Osteoblast (primary cell): ENCODE measurements around the gene SPG7. TPM values are rescaled to one million over a fixed set of nuclear protein-coding genes. Genes with fewer than 3 reads are reported as not detected.
A peak's percentile ranks its signal among the peaks of the same experiment; 100 is the strongest.

Source experiments
- DNase-seq: peaks from one replicate; pipeline ENCODE4 v3.0.0; 2011; ENCODE audit warnings: low spot score, mixed read lengths; ENCODE audit not compliant: insufficient read length; ENCODE audit errors: missing footprints
- H2AFZ ChIP-seq: 2 replicates; pipeline ENCODE4 v1.6.0; 2011; ENCODE audit warnings: mild to moderate bottlenecking, low read length
- H3K27ac ChIP-seq: 2 replicates; pipeline ENCODE4 v1.5.1; 2011; ENCODE audit warnings: mild to moderate bottlenecking, low read depth, low read length, moderate library complexity
- H3K27me3 ChIP-seq: 2 replicates; pipeline ENCODE4 v1.6.0; 2012; ENCODE audit warnings: mild to moderate bottlenecking, control low read depth, inconsistent platforms, low read length, moderate library complexity; ENCODE audit not compliant: insufficient read depth
- H3K36me3 ChIP-seq: 2 replicates; pipeline ENCODE4 v1.5.1; 2011; ENCODE audit warnings: mild to moderate bottlenecking, low read length, control low read depth, moderate library complexity; ENCODE audit not compliant: insufficient read depth
- H3K4me1 ChIP-seq: 2 replicates; pipeline ENCODE4 v1.5.1; 2011; ENCODE audit warnings: mild to moderate bottlenecking, low read length, control low read depth, moderate library complexity; ENCODE audit not compliant: insufficient read depth
- H3K4me2 ChIP-seq: 2 replicates; pipeline ENCODE4 v1.6.0; 2011; ENCODE audit warnings: mild to moderate bottlenecking, low read length; ENCODE audit not compliant: insufficient read depth
- H3K4me3 ChIP-seq: fragments of 200-600 bp; sonication (generic); 3 replicates; pipeline ENCODE4 v1.5.1; 2012; ENCODE audit warnings: mild to moderate bottlenecking, low read length, inconsistent platforms; ENCODE audit not compliant: insufficient read depth
- H3K79me2 ChIP-seq: 2 replicates; pipeline ENCODE4 v1.6.0; 2012; ENCODE audit warnings: mild to moderate bottlenecking, low read length, control low read depth, inconsistent platforms; ENCODE audit not compliant: insufficient read depth
- H3K9me3 ChIP-seq: 2 replicates; pipeline ENCODE4 v1.5.1; 2011; ENCODE audit warnings: low read depth, low read length, control low read depth
- H4K20me1 ChIP-seq: 2 replicates; pipeline ENCODE4 v1.6.0; 2012; ENCODE audit warnings: mild to moderate bottlenecking, low read length, control low read depth; ENCODE audit not compliant: insufficient read depth
- total RNA-seq: library from RNA; depleted of rRNA; stranded (reverse); fragments of >200 nt; gene quantifications from 2 replicates; pipeline ENCODE4 v1.2.3, GENCODE V29; 2012
- TF ChIP-seq, protein P1 (sequence below): IDR thresholded peaks from 2 replicates; pipeline ENCODE4 v1.5.1; 2011; ENCODE audit warnings: mild to moderate bottlenecking, low read depth, low read length, moderate library complexity; ENCODE audit errors: extremely low read depth

Gene SPG7
- total RNA-seq, 1 donor = 85.8 TPM

DNA sequence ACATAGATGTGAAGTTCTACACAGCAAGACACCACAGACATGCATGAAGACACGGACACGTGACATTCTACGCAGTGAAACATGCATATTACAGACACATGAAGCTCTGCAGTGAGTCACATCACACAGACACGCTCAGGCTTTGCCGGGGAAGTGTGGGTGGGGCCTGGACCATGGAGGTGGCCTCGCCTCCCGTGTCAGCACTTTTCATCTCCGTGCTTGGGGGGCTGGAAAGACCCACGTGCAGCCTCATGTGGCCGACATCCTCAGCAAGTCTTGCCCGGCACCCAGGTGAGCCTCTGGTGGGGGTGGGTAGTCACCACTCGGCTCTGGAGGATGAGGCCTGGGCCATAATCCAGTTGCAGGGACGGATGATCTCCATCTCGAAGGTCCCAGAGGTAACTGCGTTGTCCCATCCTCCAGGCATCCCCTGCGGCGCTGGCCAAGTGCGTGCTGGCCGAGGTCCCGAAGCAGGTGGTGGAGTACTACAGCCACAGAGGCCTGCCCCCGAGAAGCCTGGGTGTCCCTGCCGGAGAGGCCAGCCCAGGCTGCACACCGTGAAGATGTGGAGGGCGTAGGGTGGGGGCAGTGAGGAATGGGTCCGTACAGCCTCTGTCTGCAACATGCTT, 88.0 kb downstream of the SPG7 start:
- DNase-seq = no peak
- TF ChIP-seq, protein P1, sequence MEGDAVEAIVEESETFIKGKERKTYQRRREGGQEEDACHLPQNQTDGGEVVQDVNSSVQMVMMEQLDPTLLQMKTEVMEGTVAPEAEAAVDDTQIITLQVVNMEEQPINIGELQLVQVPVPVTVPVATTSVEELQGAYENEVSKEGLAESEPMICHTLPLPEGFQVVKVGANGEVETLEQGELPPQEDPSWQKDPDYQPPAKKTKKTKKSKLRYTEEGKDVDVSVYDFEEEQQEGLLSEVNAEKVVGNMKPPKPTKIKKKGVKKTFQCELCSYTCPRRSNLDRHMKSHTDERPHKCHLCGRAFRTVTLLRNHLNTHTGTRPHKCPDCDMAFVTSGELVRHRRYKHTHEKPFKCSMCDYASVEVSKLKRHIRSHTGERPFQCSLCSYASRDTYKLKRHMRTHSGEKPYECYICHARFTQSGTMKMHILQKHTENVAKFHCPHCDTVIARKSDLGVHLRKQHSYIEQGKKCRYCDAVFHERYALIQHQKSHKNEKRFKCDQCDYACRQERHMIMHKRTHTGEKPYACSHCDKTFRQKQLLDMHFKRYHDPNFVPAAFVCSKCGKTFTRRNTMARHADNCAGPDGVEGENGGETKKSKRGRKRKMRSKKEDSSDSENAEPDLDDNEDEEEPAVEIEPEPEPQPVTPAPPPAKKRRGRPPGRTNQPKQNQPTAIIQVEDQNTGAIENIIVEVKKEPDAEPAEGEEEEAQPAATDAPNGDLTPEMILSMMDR = no peak
- Histone ChIP-seq H3K4me1 (no peaks in the 10 kb centered on the region), H2AFZ (no peak overlapping the region), H3K9me3 (no peaks in the 10 kb centered on the region), H3K4me2 (no peak overlapping the region), H3K36me3 (no peaks in the 10 kb centered on the region), H3K27ac (no peak overlapping the region), H3K27me3 (no peaks in the 10 kb centered on the region), H3K79me2 (no peaks in the 10 kb centered on the region), H3K4me3 (no peak overlapping the region), H4K20me1 (no peaks in the 10 kb centered on the region)

DNA sequence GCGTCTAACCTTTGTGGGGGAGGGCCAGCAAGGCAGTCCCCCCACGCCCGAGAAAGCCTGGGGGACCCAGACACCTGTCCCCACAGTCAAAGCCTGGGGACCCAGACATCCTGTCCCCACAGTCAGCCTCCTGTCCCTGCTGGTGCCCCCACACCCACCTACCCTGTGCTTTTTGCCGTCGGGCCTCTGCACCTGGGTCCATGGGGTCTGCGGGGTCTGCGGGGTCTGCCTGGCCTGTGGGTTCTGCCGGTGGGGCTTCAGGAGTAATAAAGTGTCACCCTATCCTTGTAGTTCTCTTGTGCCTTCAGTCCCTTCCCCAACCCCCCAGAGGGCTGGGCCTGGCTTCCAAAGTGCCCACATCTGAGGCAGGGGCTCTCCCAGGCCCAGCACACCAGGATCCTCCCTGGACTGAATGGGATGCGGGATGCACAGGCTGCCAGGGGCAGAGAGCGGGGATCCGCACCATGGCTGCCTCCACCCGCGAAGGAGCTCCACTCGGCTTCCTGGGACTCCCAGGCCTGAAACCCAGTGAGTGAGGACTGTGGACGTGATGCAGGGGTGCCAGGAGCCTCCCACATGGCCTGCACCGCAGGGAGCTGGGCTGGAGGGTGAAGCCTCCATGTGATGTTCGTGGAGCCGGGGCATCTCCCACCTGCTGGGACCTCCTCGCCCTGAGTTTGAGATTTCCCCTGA, 88.9 kb downstream of the SPG7 start:
- no peak overlapping the region for H3K4me3 ChIP-seq
- no peak overlapping the region for H3K27ac ChIP-seq
- peaks cover 5% of the 10 kb centered on the region for H3K4me1 ChIP-seq
- H4K20me1 ChIP-seq = no peaks in the 10 kb centered on the region
- no peaks in the 10 kb centered on the region for H3K36me3 ChIP-seq
- peak; percentile 88 for DNase-seq
- H3K79me2 ChIP-seq = no peaks in the 10 kb centered on the region
- no peaks in the 10 kb centered on the region for H3K27me3 ChIP-seq
- H2AFZ ChIP-seq = no peak overlapping the region
- no peaks in the 10 kb centered on the region for H3K9me3 ChIP-seq
- no peak overlapping the region for H3K4me2 ChIP-seq
- TF ChIP-seq, protein P1 = no peak

DNA sequence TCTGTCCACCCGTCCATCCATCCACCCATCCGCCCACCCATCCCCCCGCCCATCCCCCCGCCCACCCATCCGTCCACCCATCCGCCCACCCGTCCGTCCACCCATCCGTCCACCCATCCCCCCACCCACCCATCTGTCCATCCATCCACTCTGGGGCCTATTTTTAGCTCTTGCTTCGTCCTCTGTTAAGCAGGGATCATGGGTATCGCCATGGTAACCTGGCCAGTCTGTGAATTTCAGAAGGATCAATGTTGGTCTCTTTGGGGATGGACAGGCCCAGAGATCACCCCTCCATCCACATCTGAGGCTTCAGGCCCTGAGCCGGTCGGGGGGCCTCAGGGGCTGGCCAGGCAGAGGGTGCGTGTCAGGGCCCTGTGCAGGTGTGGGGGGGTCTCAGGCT, 90.0 kb downstream of the SPG7 start:
- no peaks in the 10 kb centered on the region for H3K36me3 ChIP-seq
- no peak overlapping the region for H3K4me3 ChIP-seq
- DNase-seq = peak; percentile 97
- no peaks in the 10 kb centered on the region for H3K79me2 ChIP-seq
- no peaks in the 10 kb centered on the region for H4K20me1 ChIP-seq
- no peak overlapping the region for H3K4me2 ChIP-seq
- no peak overlapping the region for H2AFZ ChIP-seq
- TF ChIP-seq, protein P1 = no peak
- no peak overlapping the region for H3K27ac ChIP-seq
- H3K9me3 ChIP-seq = no peaks in the 10 kb centered on the region
- H3K27me3 ChIP-seq = no peaks in the 10 kb centered on the region
- H3K4me1 ChIP-seq = peaks cover 15% of the 10 kb centered on the region

DNA sequence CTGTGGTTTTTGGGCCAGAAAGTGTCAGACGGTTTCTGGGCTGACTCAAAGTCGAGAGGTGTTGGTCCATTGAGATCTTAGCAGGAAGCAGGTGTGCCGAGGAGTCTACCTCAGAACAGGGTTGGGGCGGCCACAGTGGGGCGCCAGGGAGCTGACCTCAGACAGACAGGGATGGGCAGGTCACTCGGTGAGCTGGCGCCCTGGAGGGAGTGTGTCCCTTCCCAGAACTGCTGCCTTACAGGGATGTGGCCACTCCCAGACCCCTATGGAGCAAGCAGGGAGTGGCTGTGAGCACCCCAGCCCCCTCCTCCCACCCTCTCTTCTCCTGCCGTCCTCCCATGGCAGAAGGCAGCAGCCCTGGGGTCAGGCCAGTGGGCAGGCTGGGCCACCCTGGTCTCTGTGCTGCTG, 91.3 kb downstream of the SPG7 start:
- Histone ChIP-seq H4K20me1 (no peaks in the 10 kb centered on the region), H3K4me3 (no peak overlapping the region), H3K4me1 (peaks cover 15% of the 10 kb centered on the region), H2AFZ (no peak overlapping the region), H3K79me2 (no peaks in the 10 kb centered on the region), H3K9me3 (no peaks in the 10 kb centered on the region), H3K27me3 (no peaks in the 10 kb centered on the region), H3K27ac (no peak overlapping the region), H3K4me2 (no peak overlapping the region), H3K36me3 (no peaks in the 10 kb centered on the region)
- DNase-seq = no peak
- TF ChIP-seq, protein P1 = peak; percentile 28
